WTC11 (cell line): ENCODE data around the gene PRMT6.
"Not testable (repeated sequence)": the region's sequence is repeated elsewhere in the genome, so short reads cannot be mapped to it uniquely, and the experiment has no call there.

Source experiments
- E2F4 ChIP-seq: sonication (generic); formaldehyde crosslinking; IDR thresholded peaks from 2 replicates; pipeline ENCODE4 v1.8.1; 2022; ENCODE audit warnings: low read depth, mild to moderate bottlenecking, moderate library complexity, missing genetic modification reagents, borderline replicate concordance
- SP1 ChIP-seq: sonication (generic); formaldehyde crosslinking; conservative IDR thresholded peaks from 2 replicates; pipeline ENCODE4 v1.8.1; 2022; ENCODE audit warnings: missing genetic modification reagents
- TP53 ChIP-seq: sonication (generic); formaldehyde crosslinking; IDR thresholded peaks from 2 replicates; pipeline ENCODE4 v1.8.1; 2023; ENCODE audit warnings: mild to moderate bottlenecking, missing genetic modification reagents
- ZNF317 ChIP-seq: sonication (generic); formaldehyde crosslinking; IDR thresholded peaks from 2 replicates; pipeline ENCODE4 v1.8.1; 2023; ENCODE audit warnings: low read depth, mild to moderate bottlenecking, moderate library complexity, missing genetic modification reagents, borderline replicate concordance
- TF ChIP-seq, protein P1 (sequence below): fragments of 200-600 bp; IDR thresholded peaks from 2 replicates; pipeline ENCODE4 v1.8.0; 2022; ENCODE audit warnings: antibody characterized with exemption

- TF ChIP-seq, protein P1, sequence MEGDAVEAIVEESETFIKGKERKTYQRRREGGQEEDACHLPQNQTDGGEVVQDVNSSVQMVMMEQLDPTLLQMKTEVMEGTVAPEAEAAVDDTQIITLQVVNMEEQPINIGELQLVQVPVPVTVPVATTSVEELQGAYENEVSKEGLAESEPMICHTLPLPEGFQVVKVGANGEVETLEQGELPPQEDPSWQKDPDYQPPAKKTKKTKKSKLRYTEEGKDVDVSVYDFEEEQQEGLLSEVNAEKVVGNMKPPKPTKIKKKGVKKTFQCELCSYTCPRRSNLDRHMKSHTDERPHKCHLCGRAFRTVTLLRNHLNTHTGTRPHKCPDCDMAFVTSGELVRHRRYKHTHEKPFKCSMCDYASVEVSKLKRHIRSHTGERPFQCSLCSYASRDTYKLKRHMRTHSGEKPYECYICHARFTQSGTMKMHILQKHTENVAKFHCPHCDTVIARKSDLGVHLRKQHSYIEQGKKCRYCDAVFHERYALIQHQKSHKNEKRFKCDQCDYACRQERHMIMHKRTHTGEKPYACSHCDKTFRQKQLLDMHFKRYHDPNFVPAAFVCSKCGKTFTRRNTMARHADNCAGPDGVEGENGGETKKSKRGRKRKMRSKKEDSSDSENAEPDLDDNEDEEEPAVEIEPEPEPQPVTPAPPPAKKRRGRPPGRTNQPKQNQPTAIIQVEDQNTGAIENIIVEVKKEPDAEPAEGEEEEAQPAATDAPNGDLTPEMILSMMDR, result not testable (repeated sequence)
- not testable (repeated sequence) for TF ChIP-seq TP53 (CRISPR knock-in tag); E2F4 (CRISPR knock-in tag); ZNF317 (CRISPR knock-in tag); SP1
Measured at GRCh38 chr1:107093395-107093794, 36.9 kb downstream of the PRMT6 start.
